NCI-H82 treated with DMSO at 0.1 percent for 48 hours (cell line): Measurements from ENCODE around the gene TTBK1.
A peak's percentile ranks its signal among the peaks of the same experiment; 100 is the strongest.

ENCODE experiments used
- DNase-seq: peaks from one replicate; lab custom pipeline; 2025; ENCODE audit not compliant: unreplicated experiment; lab: John Stamatoyannopoulos, UW

The TTBK1 gene

DNA sequence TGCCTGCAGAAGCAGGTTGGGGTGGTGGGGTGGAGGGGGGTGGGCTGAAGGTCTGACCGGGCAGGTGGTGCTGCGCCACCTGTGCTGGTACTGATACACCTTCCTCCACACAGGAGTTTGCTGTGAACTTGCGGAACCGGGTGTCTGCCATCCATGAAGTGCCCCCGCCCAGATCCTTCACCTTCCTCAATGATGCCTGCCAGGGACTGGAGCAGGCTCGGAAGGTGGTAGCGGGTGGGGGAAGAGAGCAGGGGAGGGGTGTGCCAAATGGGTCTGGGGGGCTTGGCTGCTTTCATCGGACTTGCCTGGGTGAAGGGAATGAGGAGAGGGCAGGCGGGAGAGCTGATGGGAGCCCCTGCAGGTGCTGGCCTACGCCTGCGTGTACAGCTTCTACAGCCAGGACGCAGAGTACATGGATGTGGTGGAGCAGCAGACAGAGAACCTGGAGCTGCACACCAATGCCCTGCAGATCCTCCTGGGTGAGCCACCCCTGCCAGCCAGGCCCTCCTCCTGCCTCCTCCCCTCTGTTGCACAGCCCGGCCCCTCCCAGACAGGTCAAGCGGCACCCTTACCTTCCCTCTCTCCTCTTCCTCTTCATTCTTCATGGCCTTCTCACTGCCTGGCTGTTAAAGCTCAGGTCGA, 20.7 kb upstream of the TTBK1 start:
- DNase-seq, result no peak

DNA sequence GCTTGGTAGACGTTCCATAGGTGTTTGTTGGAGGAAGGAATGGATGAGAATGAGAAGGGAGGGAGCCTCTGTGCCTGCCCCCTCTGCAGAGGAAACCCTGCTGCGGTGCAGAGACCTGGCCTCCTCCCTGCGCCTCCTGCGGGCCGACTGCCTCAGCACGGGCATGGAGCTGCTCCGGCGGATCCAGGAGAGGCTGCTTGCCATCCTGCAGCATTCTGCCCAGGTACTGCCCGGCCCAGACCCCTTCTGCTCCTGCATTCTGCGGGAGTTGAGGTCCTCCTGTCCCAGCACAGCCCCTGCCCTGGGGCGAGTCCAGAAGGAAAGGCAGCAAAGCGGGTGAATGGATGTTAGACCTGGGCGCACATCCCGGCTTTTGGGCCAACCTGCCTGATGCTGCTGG, 20.1 kb upstream of the TTBK1 start:
- no peak for DNase-seq

DNA sequence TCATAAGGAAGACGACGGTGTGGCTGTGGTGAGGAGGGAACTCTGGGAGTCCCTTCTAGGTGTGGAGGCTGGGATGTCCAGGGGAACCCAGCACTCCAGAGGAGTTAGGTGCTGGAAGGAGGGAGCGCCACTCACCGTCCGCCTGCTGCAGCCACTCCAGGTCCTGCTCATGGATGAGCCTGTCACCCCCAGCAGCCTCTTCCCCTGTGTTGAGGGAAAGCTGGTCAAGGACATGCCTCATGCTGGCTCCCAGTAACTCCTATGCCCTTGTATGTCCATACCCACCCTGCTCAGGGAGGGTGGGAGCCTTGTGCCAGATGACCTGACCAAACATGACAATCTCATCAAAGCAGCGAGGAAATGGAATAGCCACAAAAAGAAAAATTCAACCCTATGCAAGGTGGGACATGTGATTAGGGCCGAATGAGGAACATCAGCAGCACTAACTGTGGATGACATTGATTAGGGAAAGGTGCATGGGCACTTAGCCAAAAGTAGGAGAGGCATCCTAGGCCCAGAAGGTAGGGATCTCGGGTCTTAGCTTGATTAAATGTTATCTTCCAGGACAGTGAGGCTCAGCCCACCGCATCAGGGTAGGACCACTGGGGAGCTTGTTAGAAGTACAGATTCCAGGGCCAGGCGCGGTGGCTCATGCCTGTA, 17.0 kb upstream of the TTBK1 start:
- no peak for DNase-seq

DNA sequence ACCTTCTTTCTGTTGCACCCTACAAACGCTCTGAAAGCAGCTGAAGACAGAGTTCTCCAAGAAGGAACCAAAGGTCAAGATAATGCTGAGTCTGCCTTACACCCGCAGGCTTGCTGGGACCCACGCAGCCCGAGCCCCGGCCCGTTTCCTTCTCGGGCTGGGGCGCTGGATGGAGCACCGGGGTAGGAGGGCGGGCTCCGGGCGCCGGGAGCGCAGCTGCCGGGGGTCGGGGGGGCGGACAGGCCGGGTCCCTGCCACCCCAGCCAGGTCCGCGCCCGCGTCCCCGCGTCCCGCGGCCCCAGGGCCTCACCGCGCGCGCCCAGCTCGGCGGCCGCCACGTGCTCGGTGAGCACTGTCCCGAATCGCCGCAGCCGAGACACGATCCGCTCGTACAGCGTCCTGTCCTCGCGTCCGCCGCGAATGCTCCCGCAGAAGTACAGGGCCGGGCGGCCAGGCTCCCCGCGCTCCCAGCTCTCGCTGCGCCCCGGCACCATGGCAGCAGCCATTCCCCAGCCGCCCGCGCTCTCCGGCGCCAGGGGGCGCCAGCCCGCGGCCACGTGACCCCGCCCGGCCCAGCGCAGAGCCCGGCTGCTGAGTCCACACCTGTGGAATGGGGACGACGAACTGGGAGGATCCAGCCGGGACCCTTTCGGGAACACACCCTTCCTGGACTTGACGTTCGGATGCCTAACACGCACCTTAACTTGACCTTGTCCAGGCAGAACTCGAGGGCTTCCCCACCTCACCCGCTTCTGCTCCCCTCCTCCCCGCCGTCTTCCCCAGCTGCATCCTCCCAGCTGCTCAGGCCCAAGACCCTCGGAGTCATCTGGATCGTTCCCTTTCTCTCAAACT, 14.1 kb upstream of the TTBK1 start, which contains the start of gene DNPH1:
TSS of gene DNPH1 (minus strand) at position 531 of the 852 bp plus-strand sequence. CDS start at position 506, 25 bp downstream.
- DNase-seq, result no peak

DNA sequence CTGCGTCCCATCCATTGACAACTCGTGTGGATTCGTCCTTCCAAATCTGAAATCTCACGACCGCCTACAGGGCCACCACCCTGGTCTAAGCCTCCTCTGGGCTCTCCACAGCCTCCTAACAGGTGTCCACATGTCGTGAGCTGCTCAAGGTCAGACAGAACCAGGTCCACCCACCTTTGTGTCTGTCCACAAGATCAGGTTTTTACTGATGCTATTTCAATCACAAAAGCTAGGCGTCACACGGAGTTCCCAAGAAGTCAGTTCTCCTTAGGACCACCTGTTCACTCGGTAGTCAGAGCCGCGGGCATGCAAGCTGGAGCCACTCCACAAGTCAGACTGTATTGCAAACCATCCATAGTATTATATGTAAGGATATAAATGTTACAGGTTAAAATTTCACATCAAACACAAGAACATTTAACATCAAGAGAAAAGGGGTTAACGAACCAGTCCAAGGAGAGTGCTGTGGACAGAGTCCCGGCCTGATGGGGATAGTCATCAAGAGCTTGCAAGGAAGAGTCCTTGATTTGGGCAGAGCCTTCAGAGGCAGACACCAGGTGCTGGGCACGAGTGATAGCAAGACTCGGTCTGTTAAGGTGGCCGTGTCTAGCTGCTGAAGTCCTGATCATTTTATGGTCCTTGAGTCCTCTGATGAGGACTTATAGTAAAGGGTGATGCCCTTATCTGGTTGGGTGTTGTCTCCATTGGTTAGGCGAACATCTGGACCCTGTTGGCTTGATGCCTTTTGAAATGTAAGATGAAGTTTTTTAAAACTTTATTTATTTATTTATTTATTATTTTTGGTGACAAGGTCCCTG, 13.3 kb upstream of the TTBK1 start:
- DNase-seq, result no peak

DNA sequence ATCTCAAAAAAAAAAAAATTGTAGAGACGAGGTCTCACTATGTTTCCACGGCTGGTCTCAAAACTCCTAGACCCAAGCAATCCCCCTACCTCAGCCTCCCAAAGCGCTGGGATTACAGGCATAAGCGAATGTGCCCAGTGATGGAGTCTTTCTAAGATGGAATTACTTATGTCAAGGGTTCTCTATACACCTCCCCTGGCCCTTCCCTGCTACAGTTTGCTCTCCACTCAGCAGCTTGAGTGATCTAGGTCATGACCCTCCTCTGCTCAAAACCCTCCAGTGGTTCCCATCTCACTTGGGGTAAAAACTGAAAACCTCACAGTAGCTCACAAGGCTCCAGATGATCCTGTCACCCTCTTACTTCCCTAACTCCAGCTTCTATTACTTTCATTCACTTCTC, 12.2 kb upstream of the TTBK1 start:
- no peak for DNase-seq

DNA sequence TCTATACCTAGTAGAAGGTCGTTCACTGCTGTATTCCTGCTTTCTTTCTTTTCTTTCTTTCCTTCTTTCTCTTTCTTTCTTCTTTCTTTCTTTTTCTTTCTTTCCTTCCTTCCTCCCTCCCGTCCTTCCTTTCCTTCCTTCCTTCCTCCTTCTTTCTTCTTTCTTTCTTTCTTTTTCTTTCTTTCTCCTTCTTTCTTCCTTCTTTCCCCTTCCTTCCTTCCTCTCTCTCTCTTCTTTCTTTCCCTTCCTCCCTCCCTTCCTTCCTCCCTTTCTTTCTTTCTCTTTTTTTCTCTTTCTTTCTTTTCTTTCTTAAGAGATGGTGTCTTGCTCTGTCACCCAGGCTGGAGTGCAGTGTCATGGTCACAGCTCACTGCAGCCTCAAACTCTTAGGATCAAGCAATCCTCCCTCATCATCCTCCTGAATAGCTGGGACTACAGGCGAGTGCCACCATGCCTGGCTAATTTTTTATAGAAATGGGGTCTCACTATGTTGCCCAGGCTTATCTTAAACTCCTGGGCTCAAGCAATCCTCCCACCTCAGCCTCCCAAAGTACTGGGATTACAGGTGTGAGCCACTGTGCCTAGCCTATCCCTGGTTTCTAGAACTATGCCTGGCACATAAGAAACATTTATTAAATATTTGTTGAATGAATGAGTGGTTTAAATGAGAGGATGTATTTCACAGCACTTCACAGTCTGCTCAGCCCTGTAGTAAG, 11.4 kb upstream of the TTBK1 start:
- DNase-seq, result no peak

DNA sequence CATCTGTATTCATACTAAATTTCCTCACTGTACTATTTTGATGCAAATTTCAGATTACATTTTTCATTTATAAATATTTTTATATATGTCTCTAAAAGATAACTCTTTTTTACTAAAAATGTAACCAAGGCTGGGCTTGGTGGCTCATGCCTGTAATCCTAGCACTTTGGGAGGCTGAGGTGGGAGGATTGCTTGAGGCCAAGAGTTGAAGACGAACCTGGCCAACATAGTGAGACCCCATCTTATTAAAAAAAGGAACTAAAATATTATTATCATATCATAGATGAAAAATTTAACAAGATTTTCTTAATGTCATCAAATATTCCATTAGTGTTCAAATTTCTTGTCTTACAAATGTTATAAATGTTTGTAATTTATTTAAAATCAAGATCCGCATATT, 7.4 kb upstream of the TTBK1 start:
- DNase-seq, result no peak

DNA sequence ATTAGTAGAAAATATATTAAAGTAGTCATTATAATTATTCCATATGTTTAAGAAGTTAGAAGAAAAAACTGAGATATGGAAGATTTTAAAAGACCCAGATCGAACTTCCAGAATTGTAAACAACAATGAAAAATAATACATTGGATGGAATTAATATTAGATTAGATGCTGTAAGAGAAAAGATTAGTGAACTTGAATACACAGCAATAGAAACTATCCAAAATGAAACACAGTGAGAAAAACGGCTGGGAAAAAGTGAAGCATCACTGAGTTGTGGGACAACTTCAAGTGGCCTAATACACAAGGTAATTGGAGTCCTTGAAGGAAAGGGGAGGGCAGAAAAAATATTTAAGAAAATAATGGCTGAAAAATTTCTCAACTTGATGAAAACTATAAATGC, 4.2 kb upstream of the TTBK1 start:
- DNase-seq, result no peak

DNA sequence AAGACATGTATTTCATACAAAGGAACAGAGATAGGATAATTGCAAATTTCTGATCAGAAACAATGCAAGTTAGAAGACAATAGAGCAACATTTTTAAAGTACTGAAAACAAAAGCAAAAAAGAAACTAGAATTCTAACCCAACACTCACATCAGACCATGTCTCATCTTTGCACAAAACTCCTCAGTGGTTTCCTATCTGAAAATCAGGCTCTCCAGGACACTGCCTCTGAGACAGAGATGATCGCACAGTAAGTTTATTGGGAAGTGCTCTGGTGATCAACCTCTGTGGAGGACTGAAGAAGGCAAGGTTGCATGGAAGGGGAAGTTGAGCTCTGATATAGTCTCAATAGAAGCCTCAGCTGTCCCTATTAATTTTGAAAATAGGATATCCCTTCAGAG, 2.3 kb upstream of the TTBK1 start:
- DNase-seq, result no peak

DNA sequence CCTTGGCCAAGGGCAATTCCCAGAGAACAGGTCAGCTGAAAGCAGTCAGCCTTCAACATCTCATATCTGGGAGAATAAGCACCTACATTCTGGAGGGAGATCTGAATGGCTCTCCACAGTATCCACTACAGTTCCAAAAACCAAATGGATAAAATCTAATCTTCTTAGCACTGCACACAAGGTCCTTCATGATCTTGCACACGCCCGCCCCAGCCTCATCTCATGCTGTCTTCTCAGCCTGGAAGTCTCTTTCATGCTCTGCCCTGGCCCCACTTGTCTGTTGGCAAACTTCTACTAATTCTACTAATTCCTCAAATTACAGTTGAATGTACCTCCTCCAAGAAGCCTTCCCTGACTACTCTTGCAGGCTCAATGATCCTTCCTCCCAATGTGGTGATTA, 1.8 kb upstream of the TTBK1 start:
- DNase-seq, result no peak

DNA sequence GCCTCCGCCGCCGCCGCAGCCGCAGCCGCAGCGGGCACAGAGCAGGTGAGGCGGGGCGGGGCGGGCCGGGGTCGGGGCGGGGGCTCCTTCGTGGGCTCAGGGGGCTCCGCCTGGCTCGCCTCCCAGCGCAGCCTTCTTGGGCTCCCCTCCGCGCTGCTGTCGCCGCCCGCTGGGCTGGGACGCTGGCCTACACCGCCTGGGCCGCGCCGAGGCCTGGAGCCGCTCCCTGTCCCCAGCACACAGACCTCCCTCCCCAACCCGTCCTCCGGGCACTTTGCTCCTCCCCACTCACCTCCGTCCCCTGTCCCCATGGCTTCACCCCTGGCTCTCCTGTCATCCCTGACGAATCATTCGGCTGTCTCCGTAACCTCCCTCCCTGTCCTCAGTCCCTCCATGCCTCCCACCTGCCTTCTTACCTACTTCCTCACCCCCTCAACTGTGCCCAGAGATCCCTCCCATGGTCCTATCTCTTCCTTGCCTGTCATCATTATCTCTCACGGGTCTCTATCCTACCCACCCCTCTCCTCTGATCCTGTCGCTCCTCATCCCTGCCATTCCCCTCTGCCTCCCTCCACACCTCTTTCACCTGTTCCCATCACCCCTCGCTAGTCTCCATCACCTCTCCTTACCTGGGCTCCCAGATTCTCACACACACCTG, 512 bp downstream of the TTBK1 start:
- DNase-seq, result no peak

DNA sequence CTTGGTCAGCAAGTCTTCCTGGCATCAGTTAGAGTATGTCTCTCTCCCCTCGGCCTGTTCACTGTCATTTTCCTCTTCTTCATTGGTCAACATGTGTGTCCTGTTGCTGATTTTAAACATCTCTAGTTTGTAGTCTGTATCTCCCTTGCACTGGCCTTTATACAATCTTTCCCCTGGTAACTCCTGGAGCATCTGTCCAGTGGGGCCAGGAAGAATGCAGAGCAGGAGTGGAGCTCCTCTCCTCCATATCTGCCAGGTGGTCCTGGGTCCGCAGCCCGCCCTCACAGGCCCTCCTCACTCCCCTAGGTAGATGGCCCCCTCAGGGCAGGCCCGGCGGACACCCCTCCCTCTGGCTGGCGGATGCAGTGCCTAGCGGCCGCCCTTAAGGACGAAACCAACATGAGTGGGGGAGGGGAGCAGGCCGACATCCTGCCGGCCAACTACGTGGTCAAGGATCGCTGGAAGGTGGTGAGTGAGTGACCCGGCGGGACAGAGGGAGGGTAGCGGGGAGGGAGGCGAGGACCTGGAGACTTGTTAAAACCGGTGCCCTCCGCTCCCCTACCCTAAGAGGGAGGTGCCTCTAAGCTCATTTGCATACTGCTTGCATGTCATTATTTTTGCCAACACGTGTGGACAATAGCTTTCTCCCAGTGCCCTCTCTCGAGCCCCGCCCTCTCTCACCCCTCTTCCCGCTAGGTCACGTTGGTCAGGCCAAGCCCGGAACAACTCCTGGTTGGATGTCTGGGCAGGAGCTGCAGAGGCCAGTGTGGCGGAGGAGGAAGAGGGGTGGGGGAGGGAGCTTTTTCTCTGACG, 3.2 kb downstream of the TTBK1 start:
- DNase-seq, result no peak

DNA sequence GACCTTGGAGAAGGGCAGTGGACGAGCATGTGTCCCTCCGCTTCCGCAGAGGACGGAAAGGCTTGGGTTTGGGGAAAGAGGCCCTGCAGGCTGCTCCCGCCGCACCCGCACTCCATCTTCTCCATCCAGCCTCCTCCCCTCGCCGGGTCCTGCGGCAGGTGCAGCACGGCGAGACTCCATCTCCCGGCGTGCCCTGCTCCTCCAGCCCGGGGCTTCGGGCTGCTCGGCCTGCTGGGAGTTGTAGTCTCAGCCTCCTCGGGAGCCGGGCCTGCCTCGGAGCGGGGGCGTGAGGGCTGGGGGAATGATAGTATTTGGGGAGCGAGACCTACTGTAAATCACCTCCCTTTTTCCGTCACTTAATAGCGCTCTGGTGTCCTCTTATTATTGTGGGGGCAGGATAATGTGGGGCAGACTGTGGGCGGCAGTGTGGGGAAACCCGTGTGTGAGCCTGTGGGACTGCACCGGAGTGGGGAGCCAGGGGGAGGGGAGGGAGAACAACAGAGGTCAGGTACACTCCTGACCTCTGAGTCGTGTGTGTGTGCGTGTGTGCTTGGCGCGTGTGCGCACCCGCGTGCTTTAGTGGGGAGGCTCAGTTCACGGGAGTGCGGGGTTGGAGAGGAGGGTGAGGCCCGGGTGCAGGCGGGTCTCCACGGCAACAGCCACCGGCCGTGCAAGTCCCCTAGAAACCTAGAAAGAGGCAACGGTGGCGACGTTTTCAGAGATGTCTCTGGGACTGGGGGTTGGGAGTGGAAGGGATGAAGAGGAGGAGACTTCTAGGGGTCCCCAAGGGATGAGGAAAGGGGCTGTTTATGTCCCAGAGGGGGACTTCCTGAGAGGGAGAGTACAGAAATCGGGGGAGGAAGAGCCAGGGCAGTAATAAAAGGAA, 4.1 kb downstream of the TTBK1 start:
- peak; percentile 23 for DNase-seq

DNA sequence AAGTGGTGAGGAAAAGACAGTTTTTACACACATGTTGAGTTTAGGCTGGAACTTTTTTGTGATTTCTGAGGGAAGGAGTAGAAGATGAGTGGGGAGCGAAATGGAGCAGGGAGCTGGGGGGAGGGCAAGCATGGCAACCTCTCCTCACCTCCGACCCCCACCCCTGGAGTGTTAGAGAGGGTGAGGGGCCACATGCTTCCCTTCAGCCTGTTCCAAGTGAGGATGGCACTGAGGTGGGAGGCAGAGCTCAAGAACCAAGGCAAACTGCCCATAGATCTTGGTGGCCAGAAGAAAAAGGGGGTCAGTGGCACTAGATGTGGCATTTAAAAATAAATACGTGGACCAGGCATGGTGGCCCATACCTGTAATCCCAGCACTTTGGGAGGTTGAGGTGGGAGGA, 4.8 kb downstream of the TTBK1 start:
- no peak for DNase-seq

DNA sequence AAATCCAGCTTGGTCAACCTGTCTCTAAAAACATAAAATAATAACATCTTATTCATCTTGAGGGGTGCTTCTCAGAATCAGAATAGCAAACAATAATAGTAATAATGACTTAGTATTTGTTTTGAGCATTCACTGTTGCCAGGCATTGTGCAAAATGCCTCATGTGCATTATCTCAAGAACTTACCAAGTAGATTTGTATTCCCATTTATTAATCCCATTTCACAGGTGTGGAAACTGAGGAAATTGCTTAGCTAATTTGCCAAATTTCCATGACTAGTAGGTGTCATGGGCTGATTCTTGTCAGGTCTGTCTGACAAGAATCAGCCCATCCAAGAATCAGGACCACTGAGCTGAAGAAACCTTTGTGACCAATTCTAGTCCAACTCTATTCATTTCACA, 5.5 kb downstream of the TTBK1 start:
- no peak for DNase-seq

DNA sequence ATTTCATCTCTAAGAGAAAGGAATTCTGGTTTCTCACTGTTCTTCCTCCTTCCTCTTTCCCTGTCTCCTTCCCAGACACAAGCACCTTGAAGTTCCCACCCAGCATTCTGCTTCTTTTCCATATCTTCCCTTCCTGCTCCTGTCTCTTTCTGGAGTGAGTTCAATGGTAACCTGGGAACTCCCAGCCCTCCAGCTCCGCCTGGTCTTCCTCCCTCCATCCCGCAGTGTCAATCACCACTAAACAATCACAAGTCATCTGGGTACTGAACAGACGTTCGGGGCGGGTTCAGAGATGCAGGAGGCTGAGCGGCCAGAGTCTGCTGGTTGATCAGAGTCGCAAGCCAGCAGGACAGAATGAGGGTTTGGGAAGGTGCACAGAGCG, 7.7 kb downstream of the TTBK1 start:
- peak; percentile 65 for DNase-seq

DNA sequence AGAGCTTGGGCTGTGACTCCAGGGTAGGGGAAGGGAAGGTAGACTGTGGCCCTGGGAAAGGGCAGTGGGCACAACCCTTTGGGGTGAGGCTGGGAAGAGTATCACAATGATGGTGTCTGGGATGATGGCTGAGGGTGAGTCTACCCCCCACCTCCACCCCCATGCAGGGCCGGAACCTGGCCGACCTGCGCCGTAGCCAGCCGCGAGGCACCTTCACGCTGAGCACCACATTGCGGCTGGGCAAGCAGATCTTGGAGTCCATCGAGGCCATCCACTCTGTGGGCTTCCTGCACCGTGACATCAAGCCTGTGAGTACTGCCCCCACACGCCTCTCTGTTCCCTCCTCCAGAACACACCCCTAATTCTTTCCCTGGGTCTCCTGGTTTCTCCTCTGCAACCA, 10.1 kb downstream of the TTBK1 start:
- DNase-seq, result no peak
